K562 (cell line): Measurements from ENCODE around the gene ALG12. TPM values are rescaled to one million over a fixed set of nuclear protein-coding genes. Genes with fewer than 3 reads are reported as not detected.

Source experiments
- C11orf30 ChIP-seq: fragments of 450-650 bp; IDR thresholded peaks from 2 replicates; pipeline ENCODE4 v1.6.1; 2016; ENCODE audit warnings: low read depth, mild to moderate bottlenecking
- CHD1 ChIP-seq: fragments of 200-600 bp; sonication (generic); IDR thresholded peaks from one replicate; pipeline ENCODE4 v1.6.1; 2012; ENCODE audit warnings: mild to moderate bottlenecking, moderate library complexity, low read length, inconsistent platforms
- GABPB2 ChIP-seq: fragments of 250-450 bp; sonication (Bioruptor Pico); conservative IDR thresholded peaks from 2 replicates; pipeline ENCODE4 v1.5.1; 2021; ENCODE audit warnings: mild to moderate bottlenecking
- GTF2E2 ChIP-seq: fragments of 200-800 bp; sonication (Bioruptor generic); IDR thresholded peaks from 2 replicates; pipeline ENCODE4 v1.6.1; 2016; ENCODE audit warnings: missing genetic modification characterization, missing compliant biosample characterization
- KLF10 ChIP-seq: fragments of 250-450 bp; sonication (Bioruptor Pico); IDR thresholded peaks from 2 replicates; pipeline ENCODE4 v1.6.1; 2021; ENCODE audit warnings: matching md5 sums
- NCOR1 ChIP-seq: fragments of 450-650 bp; IDR thresholded peaks from 2 replicates; pipeline ENCODE4 v1.6.1; 2016; ENCODE audit warnings: mild to moderate bottlenecking, moderate library complexity
- NKRF ChIP-seq: fragments of 450-650 bp; IDR thresholded peaks from 2 replicates; pipeline ENCODE4 v1.6.1; 2016; ENCODE audit warnings: borderline replicate concordance
- TBP ChIP-seq: optimal IDR thresholded peaks from 2 replicates; pipeline ENCODE3; 2011; ENCODE audit warnings: low read depth, low read length, improper control_type of control experiment
- TOE1 ChIP-seq, 2 experiments: fragments of 450-650 bp in 1 of 2; sonication (generic) in 1 of 2; formaldehyde crosslinking in 1 of 2; IDR thresholded peaks; 2 replicates each; pipeline versions ENCODE4 v1.7.1 to v1.8.0; 2016 to 2022; ENCODE audit warnings: borderline replicate concordance in 2 of 2, mild to moderate bottlenecking in 2 of 2, antibody characterized with exemption in 1 of 2, inconsistent platforms in 1 of 2, low read depth in 1 of 2, missing genetic modification reagents in 1 of 2, moderate library complexity in 1 of 2
- ZBTB11 ChIP-seq, 3 experiments: fragments of 200-800 bp in 1 of 3; fragments of 250-450 bp in 1 of 3; fragments of 450-650 bp in 1 of 3; sonication (Bioruptor Pico) in 1 of 3; sonication (Bioruptor generic) in 1 of 3; formaldehyde crosslinking in 1 of 3; IDR thresholded peaks; 2 replicates each; pipeline versions ENCODE4 v1.6.1 to v1.8.0; 2016 to 2022; ENCODE audit warnings: mild to moderate bottlenecking in 2 of 3, missing genetic modification characterization in 2 of 3, missing compliant biosample characterization in 1 of 3, moderate library complexity in 1 of 3
- ZBTB49 ChIP-seq: sonication (generic); formaldehyde crosslinking; IDR thresholded peaks from 2 replicates; pipeline ENCODE4 v1.8.0; 2022; ENCODE audit warnings: missing genetic modification reagents, mild to moderate bottlenecking, borderline replicate concordance
- ZMIZ1 ChIP-seq, 2 experiments: fragments of 150-350 bp in 1 of 2; IDR thresholded peaks; 2 replicates each; pipeline ENCODE4 v1.6.1; 2012 to 2016; ENCODE audit warnings: low read depth in 2 of 2, low read length in 2 of 2, mild to moderate bottlenecking in 1 of 2, moderate library complexity in 1 of 2
- ZNF316 ChIP-seq: fragments of 450-650 bp; IDR thresholded peaks from 2 replicates; pipeline ENCODE4 v1.6.1; 2016
- polyA plus RNA-seq, 8 experiments: library from polyadenylated mRNA; depleted of rRNA in 4 of 8; stranded (reverse) in 5 of 8; unstranded in 3 of 8; fragments of >200 nt; fragmentation: Nextera tagmentation in 2 of 8; fragmentation: Illumina TruSeq in 1 of 8; extraction: Ambion mirVana in 2 of 8; extraction: Trizol in 1 of 8; gene quantifications; 2 replicates each; pipeline versions ENCODE4 v1.2.1 to v1.2.3, GENCODE V29; 2011 to 2014; ENCODE audit warnings: inconsistent platforms in 1 of 8, missing spikeins in 1 of 8
- total RNA-seq, 7 experiments: library from RNA; depleted of rRNA in 6 of 7; stranded (reverse); fragments of >200 nt in 6 of 7; fragmentation: Illumina TruSeq in 2 of 7; extraction: Trizol in 2 of 7; gene quantifications; 2 replicates each; pipeline versions ENCODE4 v1.2.1 to v1.2.3, GENCODE V29; 2011 to 2021; ENCODE audit warnings: low replicate concordance in 1 of 7

ALG12 gene
- total and polyA plus RNA-seq, 9 of the 15 experiments (the other 6 are each of a cell fraction or from before 2014, with no cell fraction given), result 0.20 to 8.5 (median 3.4) TPM

- TF ChIP-seq ZBTB49 (no peak), ZBTB11 (CRISPR knock-in tag; IDR thresholded peaks at IDR 0.05) (no peak), ZNF316 (0 out of 2 replicates have a peak, but pooled peaks have one; percentile 28), NCOR1 (peak; percentile 74), ZMIZ1 (IDR thresholded peaks at IDR 0.05; ENCODE audit: low read depth in 2 of 2, low read length in 2 of 2) (no peak), TBP (no peak), GABPB2 (CRISPR knock-in tag) (no peak), KLF10 (no peak), CHD1 (no peak), C11orf30 (no peak; the same call in 1 of the 2 replicates), NKRF (no peak), TOE1 (IDR thresholded peaks at IDR 0.05; ENCODE audit: borderline replicate concordance) (peak; percentile 67; the same call in 1 of the 2 replicates), TOE1 (CRISPR knock-in tag; IDR thresholded peaks at IDR 0.05; ENCODE audit: borderline replicate concordance, low read depth) (no peak), GTF2E2 (no peak)
Observed at GRCh38 chr22:49936018-49936972, 18.1 kb upstream of the ALG12 start (continued).
